OCI-LY7 (cell line): ENCODE results near the gene PRKAG2. TPM values are rescaled to one million over a fixed set of nuclear protein-coding genes. Genes with fewer than 3 reads are reported as not detected.

Source experiments
- BruUV-seq: library from RNA; stranded (reverse); fragments of 400-500 nt; replicated peaks from 2 replicates; lab custom pipeline; 2021; lab: Mats Ljungman, UMichigan
- CTCF ChIA-PET: fragments of 300-600 bp; sonication (Branson Sonifier 250); formaldehyde crosslinking; loops from one replicate; lab custom pipeline; 2022; ENCODE audit warnings: antibody characterized with exemption; ENCODE audit not compliant: unreplicated experiment; lab: Charles Lee
- POLR2A ChIA-PET: fragments of 300-600 bp; sonication (Branson Sonifier 250); formaldehyde crosslinking; loops from one replicate; lab custom pipeline; 2022; ENCODE audit warnings: antibody characterized with exemption; lab: Charles Lee
- DNase-seq: peaks from one replicate; pipeline ENCODE4 v3.0.0-alpha.2; 2015; ENCODE audit warnings: low spot score
- H2AFZ ChIP-seq: fragments of 200-600 bp; sonication (generic), shearing (Covaris generic); 2 replicates; pipeline ENCODE4 v1.6.1; 2014; ENCODE audit warnings: mild to moderate bottlenecking, antibody characterized with exemption, low read length, moderate library complexity
- H3K27ac ChIP-seq: fragments of 200-600 bp; sonication (generic); 2 replicates; pipeline ENCODE4 v1.5.1; 2014; ENCODE audit warnings: mixed run types, low read depth, mild to moderate bottlenecking, moderate library complexity, low read length, inconsistent platforms; ENCODE audit not compliant: poor library complexity, severe bottlenecking
- H3K36me3 ChIP-seq: fragments of 200-600 bp; sonication (generic); 2 replicates; pipeline ENCODE4 v1.6.1; 2014; ENCODE audit warnings: mild to moderate bottlenecking, antibody characterized with exemption, low read length, moderate library complexity, mixed read lengths; ENCODE audit not compliant: insufficient read depth
- H3K4me1 ChIP-seq: fragments of 200-600 bp; sonication (generic); 2 replicates; pipeline ENCODE4 v1.5.1; 2014; ENCODE audit warnings: mild to moderate bottlenecking, low read length; ENCODE audit not compliant: insufficient read depth, poor library complexity, severe bottlenecking
- H3K4me2 ChIP-seq: fragments of 200-600 bp; sonication (generic); 2 replicates; pipeline ENCODE4 v1.6.1; 2014; ENCODE audit warnings: mild to moderate bottlenecking, low read length
- H3K4me3 ChIP-seq: fragments of 200-600 bp; sonication (generic); 2 replicates; pipeline ENCODE4 v1.5.1; 2014; ENCODE audit warnings: mild to moderate bottlenecking, low read depth, low read length; ENCODE audit not compliant: poor library complexity, severe bottlenecking
- H3K79me2 ChIP-seq: fragments of 200-600 bp; sonication (generic); 2 replicates; pipeline ENCODE4 v1.6.1; 2016; ENCODE audit warnings: low read depth, mild to moderate bottlenecking, low read length, moderate library complexity, mixed read lengths; ENCODE audit not compliant: insufficient read depth
- H3K9me2 ChIP-seq: fragments of 200-600 bp; sonication (generic); 2 replicates; pipeline ENCODE4 v1.6.1; 2016; ENCODE audit warnings: mild to moderate bottlenecking, low read length, mixed read lengths; ENCODE audit not compliant: insufficient read depth
- H3K9me3 ChIP-seq: fragments of 200-600 bp; sonication (generic); 2 replicates; pipeline ENCODE4 v1.6.1; 2014; ENCODE audit warnings: mild to moderate bottlenecking, mixed run types, low read length, mixed read lengths
- H4K20me1 ChIP-seq: fragments of 200-600 bp; sonication (generic); 2 replicates; pipeline ENCODE4 v1.6.1; 2014; ENCODE audit warnings: mild to moderate bottlenecking, antibody characterized with exemption, low read length, moderate library complexity, mixed read lengths; ENCODE audit not compliant: insufficient read depth
- CTCF ChIP-seq: fragments of 200-600 bp; sonication (generic); conservative IDR thresholded peaks from 2 replicates; pipeline ENCODE4 v1.5.1; 2014; ENCODE audit warnings: mild to moderate bottlenecking, antibody characterized with exemption, low read length, moderate library complexity, mixed read lengths
- EZH2phosphoT487 ChIP-seq: fragments of 200-600 bp; sonication (generic); IDR thresholded peaks from 2 replicates; pipeline ENCODE4 v1.6.1; 2018; ENCODE audit warnings: low read depth, borderline replicate concordance, mild to moderate bottlenecking, mixed run types, antibody characterized with exemption, low read length, moderate library complexity, mixed read lengths
- intact Hi-C: fragments of 100-400 bp; cut with micrococcal nuclease; formaldehyde crosslinking; loops from one replicate; pipeline ENCODE4 v1.10.0; 2022; ENCODE audit not compliant: unreplicated experiment
- total RNA-seq, 2 experiments: library from RNA; depleted of rRNA in 1 of 2; stranded (reverse); fragments of >200 nt in 1 of 2; shearing (Covaris generic) in 1 of 2; gene quantifications; 2 replicates each; pipeline ENCODE4 v1.2.3, GENCODE V29; 2014 to 2022

Gene PRKAG2
- total RNA-seq, 2 experiments from 2014 or later, result 1.2 to 5.1 TPM

GRCh38 chr7:151529842-151530241 is 347.1 kb downstream of the PRKAG2 start:
- no peaks in the 10 kb centered on the region for H4K20me1 ChIP-seq
- no peak overlapping the region for H3K4me2 ChIP-seq
- H3K4me3 ChIP-seq, result no peak overlapping the region
- no peaks in the 10 kb centered on the region for H3K9me2 ChIP-seq
- H2AFZ ChIP-seq, result no peak overlapping the region
- H3K4me1 ChIP-seq, result no peaks in the 10 kb centered on the region
- H3K36me3 ChIP-seq, result no peaks in the 10 kb centered on the region
- no TSS peak for BruUV-seq
- ChIA-PET POLR2A (no interaction called here), CTCF (no interaction called here)
- intact Hi-C loops, result no loop called here
- H3K9me3 ChIP-seq, result peaks cover 9% of the 10 kb centered on the region; the same call in 1 of the 2 replicates
- H3K79me2 ChIP-seq, result no peaks in the 10 kb centered on the region
- DNase-seq, result no peak
- no peak overlapping the region for H3K27ac ChIP-seq
- TF ChIP-seq EZH2phosphoT487 (no peak), CTCF (no peak)

GRCh38 chr7:151524845-151525244 is 352.1 kb downstream of the PRKAG2 start:
- no peaks in the 10 kb centered on the region for H4K20me1 ChIP-seq
- peaks cover 6% of the 10 kb centered on the region for H3K4me1 ChIP-seq
- H3K27ac ChIP-seq, result no peak overlapping the region
- ChIA-PET POLR2A (interaction anchor here (0.6 kb wide), 1 partner anchor 754 kb away, joined by 3 read pairs; no protein-coding TSS in a partner anchor), CTCF (no interaction called here)
- H3K4me2 ChIP-seq, result no peak overlapping the region
- no peak overlapping the region for H3K4me3 ChIP-seq
- H3K79me2 ChIP-seq, result no peaks in the 10 kb centered on the region
- H3K9me2 ChIP-seq, result no peaks in the 10 kb centered on the region
- peaks cover 11% of the 10 kb centered on the region; the same call in 1 of the 2 replicates for H3K9me3 ChIP-seq
- no TSS peak for BruUV-seq
- no peak for DNase-seq
- no peaks in the 10 kb centered on the region for H3K36me3 ChIP-seq
- no peak for TF ChIP-seq CTCF
- intact Hi-C loops, result no loop called here
- H2AFZ ChIP-seq, result no peak overlapping the region

GRCh38 chr7:151524331-151524730 is 352.6 kb downstream of the PRKAG2 start:
- no peak for DNase-seq
- peaks cover 6% of the 10 kb centered on the region for H3K4me1 ChIP-seq
- H3K27ac ChIP-seq, result no peak overlapping the region
- H3K4me3 ChIP-seq, result no peak overlapping the region
- intact Hi-C loops, result no loop called here
- no peak overlapping the region for H2AFZ ChIP-seq
- H4K20me1 ChIP-seq, result no peaks in the 10 kb centered on the region
- no peaks in the 10 kb centered on the region for H3K9me2 ChIP-seq
- POLR2A ChIA-PET, result interaction anchor here (0.6 kb wide), 1 partner anchor 754 kb away, joined by 3 read pairs; no protein-coding TSS in a partner anchor
- no peaks in the 10 kb centered on the region for H3K36me3 ChIP-seq
- peaks cover 11% of the 10 kb centered on the region; the same call in 1 of the 2 replicates for H3K9me3 ChIP-seq
- CTCF ChIA-PET, result no interaction called here
- H3K4me2 ChIP-seq, result no peak overlapping the region
- no peak for TF ChIP-seq CTCF
- no peak for TF ChIP-seq EZH2phosphoT487
- BruUV-seq, result no TSS peak
- H3K79me2 ChIP-seq, result no peaks in the 10 kb centered on the region
